CD14-positive monocyte (primary cell): ENCODE measurements around the gene PHB1. TPM values are rescaled to one million over a fixed set of nuclear protein-coding genes. Genes with fewer than 3 reads are reported as not detected.

ENCODE experiments used
- DNase-seq, 3 donors: peaks; one replicate each; pipeline ENCODE4 v3.0.0-alpha.2; 2011 to 2022
- H2AFZ ChIP-seq: 2 replicates; pipeline ENCODE4 v1.6.0; 2012; ENCODE audit warnings: mild to moderate bottlenecking, low read depth, low read length, inconsistent platforms; ENCODE audit not compliant: insufficient read depth, poor library complexity, severe bottlenecking
- H3K27ac ChIP-seq, 2 donors: 1 replicate in 1 of 2; 2 replicates in 1 of 2; pipeline ENCODE4 v1.5.1; 2012 to 2013; ENCODE audit warnings: low read length in 2 of 2, control low read depth in 1 of 2, inconsistent platforms in 1 of 2, low read depth in 1 of 2, mild to moderate bottlenecking in 1 of 2
- H3K27me3 ChIP-seq, 2 donors: one replicate each; pipeline versions ENCODE4 v1.6.0 to v1.6.1; 2011 to 2013; ENCODE audit warnings: low read length in 2 of 2; ENCODE audit not compliant: control insufficient read depth in 2 of 2, insufficient read depth in 2 of 2
- H3K36me3 ChIP-seq, 2 donors: replicated peaks in 1 of 2; 1 replicate in 1 of 2; 2 replicates in 1 of 2; pipeline versions ENCODE4 v1.5.1 to v1.6.1; 2012 to 2013; ENCODE audit warnings: low read length in 2 of 2, control low read depth in 1 of 2, inconsistent platforms in 1 of 2, mild to moderate bottlenecking in 1 of 2; ENCODE audit not compliant: insufficient read depth in 2 of 2, control insufficient read depth in 1 of 2
- H3K4me1 ChIP-seq, 2 donors: 1 replicate in 1 of 2; 2 replicates in 1 of 2; pipeline versions ENCODE4 v1.5.1 to v1.6.1; 2012 to 2013; ENCODE audit warnings: low read length in 2 of 2, control low read depth in 1 of 2, inconsistent platforms in 1 of 2, mild to moderate bottlenecking in 1 of 2, moderate library complexity in 1 of 2; ENCODE audit not compliant: insufficient read depth in 2 of 2, control insufficient read depth in 1 of 2
- H3K4me2 ChIP-seq: replicated peaks from 2 replicates; pipeline ENCODE3; 2012; ENCODE audit warnings: low read length, moderate library complexity, mild to moderate bottlenecking; ENCODE audit not compliant: poor library complexity, severe bottlenecking; ENCODE audit errors: extremely low read depth
- H3K4me3 ChIP-seq, 3 experiments: fragments of 200-600 bp in 1 of 3; sonication (generic) in 1 of 3; replicated peaks in 1 of 3; 1 replicate in 2 of 3; 2 replicates in 1 of 3; pipeline ENCODE4 v1.5.1; 2011 to 2013; ENCODE audit warnings: low read length in 3 of 3, mild to moderate bottlenecking in 3 of 3, control low read depth in 2 of 3, low read depth in 2 of 3, inconsistent platforms in 1 of 3, moderate library complexity in 1 of 3
- H3K79me2 ChIP-seq: 2 replicates; pipeline ENCODE4 v1.6.0; 2012; ENCODE audit warnings: mild to moderate bottlenecking, control low read depth, inconsistent platforms, low read length, moderate library complexity; ENCODE audit not compliant: insufficient read depth
- H3K9ac ChIP-seq: 2 replicates; pipeline ENCODE4 v1.6.0; 2017; ENCODE audit warnings: low read length, mild to moderate bottlenecking; ENCODE audit not compliant: insufficient read depth, poor library complexity, severe bottlenecking
- H3K9me3 ChIP-seq, 2 donors: replicated peaks in 1 of 2; 1 replicate in 1 of 2; 2 replicates in 1 of 2; pipeline versions ENCODE4 v1.5.1 to v1.6.1; 2012 to 2013; ENCODE audit warnings: low read length in 2 of 2, control low read depth in 1 of 2; ENCODE audit not compliant: control insufficient read depth in 1 of 2, insufficient read depth in 1 of 2
- H4K20me1 ChIP-seq: 2 replicates; pipeline ENCODE4 v1.6.0; 2012; ENCODE audit warnings: mild to moderate bottlenecking, low read length, control low read depth, moderate library complexity; ENCODE audit not compliant: insufficient read depth
- H3K27ac Mint-ChIP-seq, 7 donors: one replicate each; pipeline ENCODE4 v1.8.0; 2020; ENCODE audit warnings: mild to moderate bottlenecking in 7 of 7, mixed read lengths in 7 of 7, moderate library complexity in 6 of 7, inconsistent platforms in 2 of 7
- H3K27me3 Mint-ChIP-seq, 3 donors: one replicate each; pipeline ENCODE4 v1.8.0; 2021 to 2022; ENCODE audit warnings: low read depth in 3 of 3, mild to moderate bottlenecking in 3 of 3, mixed read lengths in 3 of 3, moderate library complexity in 3 of 3, inconsistent platforms in 1 of 3
- H3K36me3 Mint-ChIP-seq, 2 donors: one replicate each; pipeline ENCODE4 v1.8.0; 2020; ENCODE audit warnings: mixed read lengths in 2 of 2, inconsistent platforms in 1 of 2, mild to moderate bottlenecking in 1 of 2
- H3K4me1 Mint-ChIP-seq: one replicate; pipeline ENCODE4 v1.8.0; 2020; ENCODE audit warnings: mild to moderate bottlenecking, mixed read lengths
- H3K4me3 Mint-ChIP-seq, 2 donors: one replicate each; pipeline ENCODE4 v1.8.0; 2020; ENCODE audit warnings: mild to moderate bottlenecking in 2 of 2, mixed read lengths in 2 of 2, moderate library complexity in 1 of 2
- H3K9me3 Mint-ChIP-seq, 7 donors: one replicate each; pipeline ENCODE4 v1.8.0; 2020 to 2022; ENCODE audit warnings: mixed read lengths in 7 of 7, mild to moderate bottlenecking in 6 of 7, moderate library complexity in 6 of 7, inconsistent platforms in 2 of 7
- WGBS: methylation state at CpG from one replicate; pipeline ENCODE4 v1.1.5; 2013; ENCODE audit warnings: missing lambda C conversion rate; ENCODE audit not compliant: insufficient coverage; 5-methylcytosine and 5-hydroxymethylcytosine counted together
- intact Hi-C, 2 donors: fragments of 100-400 bp; cut with micrococcal nuclease; formaldehyde crosslinking; loops; one replicate each; pipeline versions ENCODE4 v1.15.0 to v1.15.1; 2023
- polyA plus RNA-seq, 3 donors: library from polyadenylated mRNA; depleted of rRNA in 1 of 3; unstranded in 2 of 3; stranded (reverse) in 1 of 3; fragments of 300-500 nt in 2 of 3; fragments of >200 nt in 1 of 3; fragmentation: Illumina TruSeq in 2 of 3; gene quantifications; 1 replicate in 2 of 3; 2 replicates in 1 of 3; pipeline ENCODE4 v1.2.3, GENCODE V29; 2012 to 2021
- TF ChIP-seq, protein P1 (sequence below): fragments of 200-600 bp; IDR thresholded peaks from one replicate; pipeline ENCODE4 v1.8.0; 2022; ENCODE audit warnings: antibody characterized with exemption, mild to moderate bottlenecking

The PHB1 gene
- polyA plus RNA-seq, 3 donors: 57.1 to 89.2 (median 83.9) TPM

DNA sequence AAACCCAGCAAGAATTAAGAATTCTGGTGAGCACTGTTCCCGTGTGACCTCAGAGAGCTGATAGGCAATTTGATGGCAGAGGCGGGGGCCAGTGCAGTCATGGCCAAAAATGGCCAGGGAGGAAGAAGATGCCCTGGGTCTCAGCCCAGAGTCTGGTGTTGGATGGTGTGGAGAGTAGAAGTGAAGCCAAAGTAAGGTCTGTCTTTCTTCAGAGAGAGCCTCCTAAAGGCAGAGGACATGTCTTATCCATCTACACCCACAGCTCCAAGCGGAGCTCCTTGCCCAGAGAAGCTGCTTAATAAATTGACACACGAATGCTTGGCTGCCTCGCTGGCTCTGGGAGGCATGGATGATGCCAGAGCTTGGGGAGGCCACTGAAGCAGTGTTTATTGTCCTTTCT lies 32.9 kb downstream of the PHB1 start:
- Histone ChIP-seq H3K79me2 (no peaks in the 10 kb centered on the region), H3K36me3 (no peaks in the 10 kb centered on the region), H3K27ac (no peak overlapping the region), H4K20me1 (no peaks in the 10 kb centered on the region), H3K4me2 (no peak overlapping the region), H3K4me3 (no peak overlapping the region), H3K9me3 (no peaks in the 10 kb centered on the region), H3K9ac (no peak overlapping the region), H2AFZ (no peak overlapping the region), H3K27me3 (no peaks in the 10 kb centered on the region), H3K4me1 (peaks cover 20 to 25% of the 10 kb centered on the region in 2 donors)
- intact Hi-C loops: no loop called here
- DNase-seq: no peak
- H3K27ac Mint-ChIP-seq: peak overlapping the region in 1 of 7 donors; percentile 1
- H3K9me3 Mint-ChIP-seq: peaks cover 0 to 2% (median 0%) of the 10 kb centered on the region in 7 donors
- TF ChIP-seq, protein P1, sequence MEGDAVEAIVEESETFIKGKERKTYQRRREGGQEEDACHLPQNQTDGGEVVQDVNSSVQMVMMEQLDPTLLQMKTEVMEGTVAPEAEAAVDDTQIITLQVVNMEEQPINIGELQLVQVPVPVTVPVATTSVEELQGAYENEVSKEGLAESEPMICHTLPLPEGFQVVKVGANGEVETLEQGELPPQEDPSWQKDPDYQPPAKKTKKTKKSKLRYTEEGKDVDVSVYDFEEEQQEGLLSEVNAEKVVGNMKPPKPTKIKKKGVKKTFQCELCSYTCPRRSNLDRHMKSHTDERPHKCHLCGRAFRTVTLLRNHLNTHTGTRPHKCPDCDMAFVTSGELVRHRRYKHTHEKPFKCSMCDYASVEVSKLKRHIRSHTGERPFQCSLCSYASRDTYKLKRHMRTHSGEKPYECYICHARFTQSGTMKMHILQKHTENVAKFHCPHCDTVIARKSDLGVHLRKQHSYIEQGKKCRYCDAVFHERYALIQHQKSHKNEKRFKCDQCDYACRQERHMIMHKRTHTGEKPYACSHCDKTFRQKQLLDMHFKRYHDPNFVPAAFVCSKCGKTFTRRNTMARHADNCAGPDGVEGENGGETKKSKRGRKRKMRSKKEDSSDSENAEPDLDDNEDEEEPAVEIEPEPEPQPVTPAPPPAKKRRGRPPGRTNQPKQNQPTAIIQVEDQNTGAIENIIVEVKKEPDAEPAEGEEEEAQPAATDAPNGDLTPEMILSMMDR: no peak
- WGBS: 96% methylated on average over 4 of the region's 5 CpGs
- peaks cover 0 to 10% (median 1%) of the 10 kb centered on the region in 3 donors for H3K27me3 Mint-ChIP-seq
- peaks cover 30% of the 10 kb centered on the region for H3K4me1 Mint-ChIP-seq
- peaks cover 4 to 6% of the 10 kb centered on the region in 2 donors for H3K36me3 Mint-ChIP-seq
- no peak overlapping the region for H3K4me3 Mint-ChIP-seq

DNA sequence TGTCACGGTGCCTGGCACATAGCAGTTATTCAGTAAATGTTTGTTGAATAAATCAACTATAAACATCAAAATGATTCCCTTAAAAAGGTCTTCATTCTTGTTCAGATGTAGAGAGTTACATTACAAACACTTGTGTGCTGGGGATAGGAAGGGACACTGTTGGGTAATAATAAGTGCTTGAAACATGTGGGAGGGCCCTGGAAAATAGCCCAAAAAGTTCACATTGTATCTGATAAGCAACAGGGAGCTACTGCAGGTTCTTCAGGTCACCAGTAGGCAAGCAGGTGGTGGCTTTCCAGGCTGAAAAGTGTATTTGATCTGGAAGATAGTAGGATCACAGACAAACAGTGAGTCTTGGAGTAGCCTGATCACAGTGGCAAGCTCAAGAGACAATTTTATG lies 33.6 kb downstream of the PHB1 start:
- Histone ChIP-seq H4K20me1 (no peaks in the 10 kb centered on the region), H3K27ac (no peak overlapping the region), H2AFZ (no peak overlapping the region), H3K27me3 (no peaks in the 10 kb centered on the region), H3K79me2 (no peaks in the 10 kb centered on the region), H3K9ac (no peak overlapping the region), H3K9me3 (no peaks in the 10 kb centered on the region), H3K4me1 (peaks cover 20 to 25% of the 10 kb centered on the region in 2 donors), H3K4me2 (no peak overlapping the region), H3K36me3 (no peaks in the 10 kb centered on the region), H3K4me3 (no peak overlapping the region)
- peaks cover 32% of the 10 kb centered on the region for H3K4me1 Mint-ChIP-seq
- H3K27ac Mint-ChIP-seq: peak overlapping the region in 2 of 7 donors; percentile 10 to 50
- peaks cover 3 to 6% of the 10 kb centered on the region in 2 donors for H3K36me3 Mint-ChIP-seq
- no peak for DNase-seq
- WGBS: no CpG with 5 or more reads among the region's 1 CpG
- TF ChIP-seq, protein P1: no peak
- peaks cover 0 to 9% (median 1%) of the 10 kb centered on the region in 3 donors for H3K27me3 Mint-ChIP-seq
- H3K4me3 Mint-ChIP-seq: no peak overlapping the region
- peaks cover 0 to 2% (median 0%) of the 10 kb centered on the region in 7 donors for H3K9me3 Mint-ChIP-seq
- intact Hi-C loops: no loop called here
